Measurements from ENCODE around the gene DAP3. TPM values are rescaled to one million over a fixed set of nuclear protein-coding genes. Genes with fewer than 3 reads are reported as not detected.

The DAP3 gene
- total and polyA plus RNA-seq, 2 of the 8 experiments (the other 6 are each of a cell fraction or from before 2014, with no cell fraction given) = 66.3 to 87.1 TPM

GRCh38 chr1:155645648-155646047 lies 43.2 kb upstream of the DAP3 start:
- FAIRE-seq = no peak
- H3K4me1 ChIP-seq (replicated peaks in 1 of 4; ENCODE audit: control insufficient read depth in 3 of 4, insufficient read depth in 4 of 4, low read length in 3 of 4) = no peaks in the 10 kb centered on the region
- no peak overlapping the region for H2BK12ac ChIP-seq (ENCODE audit: low read depth, low read length)
- H4K91ac ChIP-seq (replicated peaks; ENCODE audit: insufficient read length, low read length) = no peak overlapping the region
- no peak overlapping the region for H3K27ac ChIP-seq (ENCODE audit: low read depth, low read length)
- no peak overlapping the region for H2BK120ac ChIP-seq (replicated peaks; ENCODE audit: low read depth, low read length)
- CTCF ChIA-PET (ENCODE audit: partially characterized antibody) = no interaction called here
- no peaks in the 10 kb centered on the region for H3K79me2 ChIP-seq (ENCODE audit: control insufficient read depth in 1 of 2, insufficient read depth in 2 of 2, low read length in 2 of 2)
- no peak overlapping the region for H2BK5ac ChIP-seq (ENCODE audit: low read depth, low read length)
- no peaks in the 10 kb centered on the region for H3K27me3 ChIP-seq (replicated peaks in 1 of 4; ENCODE audit: control insufficient read depth in 3 of 4, extremely low read depth in 1 of 4, insufficient read depth in 3 of 4, low read length in 3 of 4)
- H2AFZ ChIP-seq (ENCODE audit: low read length) = no peak overlapping the region
- H3K4me2 ChIP-seq (ENCODE audit: insufficient read depth in 1 of 2, low read depth in 2 of 2, low read length in 2 of 2) = no peak overlapping the region
- no peak overlapping the region for H2BK20ac ChIP-seq (ENCODE audit: low read length)
- H3K9ac ChIP-seq (replicated peaks in 1 of 4; ENCODE audit: extremely low read depth in 1 of 4, low read depth in 3 of 4, low read length in 3 of 4) = no peak overlapping the region
- TF ChIP-seq SRF (IDR thresholded peaks at IDR 0.05; ENCODE audit: low read depth, low read length) = no peak
- TF ChIP-seq KDM5A (IDR thresholded peaks at IDR 0.05; ENCODE audit: low read length) = no peak
- TF ChIP-seq E2F6 (IDR thresholded peaks at IDR 0.05) = no peak
- TF ChIP-seq RFX5 (IDR thresholded peaks at IDR 0.05; ENCODE audit: borderline replicate concordance, low read depth, low read length) = no peak
- TF ChIP-seq POLR2AphosphoS5 (IDR thresholded peaks at IDR 0.05; ENCODE audit: low read depth, low read length) = no peak
- H4K8ac ChIP-seq (ENCODE audit: extremely low read depth, insufficient read depth, low read length) = no peak overlapping the region
- peaks cover 23 to 24% of the 10 kb centered on the region in 2 experiments for H3K9me3 ChIP-seq (ENCODE audit: insufficient read depth in 2 of 2, low read depth in 1 of 2, low read length in 1 of 2)
- POLR2A ChIA-PET (ENCODE audit: partially characterized antibody) = no interaction called here
- no peaks in the 10 kb centered on the region for H4K20me1 ChIP-seq (replicated peaks in 1 of 2; ENCODE audit: control insufficient read depth in 1 of 2, insufficient read depth in 2 of 2, low read length in 2 of 2)
- H3K14ac ChIP-seq (ENCODE audit: insufficient read length) = no peak overlapping the region
- no peaks in the 10 kb centered on the region for H3K23me2 ChIP-seq (ENCODE audit: low read depth, low read length)
- H2BK15ac ChIP-seq (ENCODE audit: low read length) = no peak overlapping the region
- no peaks in the 10 kb centered on the region for H3K79me1 ChIP-seq (ENCODE audit: low read depth, low read length)
- no peak for DNase-seq (ENCODE audit: low read depth in 1 of 2, low spot score in 2 of 2)
- no peak overlapping the region for H3K4me3 ChIP-seq (ENCODE audit: extremely low read depth in 1 of 4, insufficient read depth in 2 of 4, low read depth in 3 of 4, low read length in 4 of 4)
- WGBS, 2 experiments (ENCODE audit: extremely low coverage in 1 of 2, insufficient coverage in 1 of 2, insufficient read length in 1 of 2, insufficient replicate concordance in 2 of 2, low coverage in 1 of 2, low lambda C conversion rate in 2 of 2, missing lambda C conversion rate in 1 of 2) = 93% methylated on average over 6 of the region's 6 CpGs; no CpG with 5 or more reads in 1 of the 2 experiments
- H2AK5ac ChIP-seq (ENCODE audit: low read depth, low read length) = no peak overlapping the region
- H3K4ac ChIP-seq (replicated peaks; ENCODE audit: insufficient read length, low read depth, low read length) = no peak overlapping the region
- no peaks in the 10 kb centered on the region for H3K36me3 ChIP-seq (ENCODE audit: control insufficient read depth in 2 of 4, insufficient read depth in 4 of 4, low read length in 3 of 4)
- H3K56ac ChIP-seq (replicated peaks; ENCODE audit: insufficient read length, low read depth, low read length) = no peak overlapping the region
- H3K23ac ChIP-seq (ENCODE audit: insufficient read length) = no peak overlapping the region
- no peak overlapping the region for H4K5ac ChIP-seq (ENCODE audit: insufficient read length, low read depth, low read length)
- no peak overlapping the region for H3K18ac ChIP-seq (ENCODE audit: extremely low read depth, low read length)
